Measurements from ENCODE around the gene CARMIL1.
A peak's percentile ranks its signal among the peaks of the same experiment; 100 is the strongest.

CARMIL1 gene

GRCh38 chr6:25489399-25489798, 210.2 kb downstream of the CARMIL1 start:
- no peak for DNase-seq (ENCODE audit: low read depth)
- no peak overlapping the region for H3K4me3 ChIP-seq (ENCODE audit: low read length)
- TF ChIP-seq, protein P1, sequence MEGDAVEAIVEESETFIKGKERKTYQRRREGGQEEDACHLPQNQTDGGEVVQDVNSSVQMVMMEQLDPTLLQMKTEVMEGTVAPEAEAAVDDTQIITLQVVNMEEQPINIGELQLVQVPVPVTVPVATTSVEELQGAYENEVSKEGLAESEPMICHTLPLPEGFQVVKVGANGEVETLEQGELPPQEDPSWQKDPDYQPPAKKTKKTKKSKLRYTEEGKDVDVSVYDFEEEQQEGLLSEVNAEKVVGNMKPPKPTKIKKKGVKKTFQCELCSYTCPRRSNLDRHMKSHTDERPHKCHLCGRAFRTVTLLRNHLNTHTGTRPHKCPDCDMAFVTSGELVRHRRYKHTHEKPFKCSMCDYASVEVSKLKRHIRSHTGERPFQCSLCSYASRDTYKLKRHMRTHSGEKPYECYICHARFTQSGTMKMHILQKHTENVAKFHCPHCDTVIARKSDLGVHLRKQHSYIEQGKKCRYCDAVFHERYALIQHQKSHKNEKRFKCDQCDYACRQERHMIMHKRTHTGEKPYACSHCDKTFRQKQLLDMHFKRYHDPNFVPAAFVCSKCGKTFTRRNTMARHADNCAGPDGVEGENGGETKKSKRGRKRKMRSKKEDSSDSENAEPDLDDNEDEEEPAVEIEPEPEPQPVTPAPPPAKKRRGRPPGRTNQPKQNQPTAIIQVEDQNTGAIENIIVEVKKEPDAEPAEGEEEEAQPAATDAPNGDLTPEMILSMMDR (conservative IDR thresholded peaks at IDR 0.05; ENCODE audit: low read depth, low read length), result no peak

GRCh38 chr6:25490018-25490801, 211.0 kb downstream of the CARMIL1 start:
- TF ChIP-seq, protein P1 (conservative IDR thresholded peaks at IDR 0.05; ENCODE audit: low read depth, low read length), result peak; percentile 89
- no peak for DNase-seq (ENCODE audit: low read depth)
- no peak overlapping the region for H3K4me3 ChIP-seq (ENCODE audit: low read length)

GRCh38 chr6:25492951-25493350, 213.8 kb downstream of the CARMIL1 start:
- TF ChIP-seq, protein P1 (conservative IDR thresholded peaks at IDR 0.05; ENCODE audit: low read depth, low read length), result no peak
- no peak for DNase-seq (ENCODE audit: low read depth)
- H3K4me3 ChIP-seq (ENCODE audit: low read length), result no peak overlapping the region

GRCh38 chr6:25494469-25494868, 215.3 kb downstream of the CARMIL1 start:
- no peak for DNase-seq (ENCODE audit: low read depth)
- no peak overlapping the region for H3K4me3 ChIP-seq (ENCODE audit: low read length)
- TF ChIP-seq, protein P1 (conservative IDR thresholded peaks at IDR 0.05; ENCODE audit: low read depth, low read length), result no peak

- TF ChIP-seq, protein P1 (conservative IDR thresholded peaks at IDR 0.05; ENCODE audit: low read depth, low read length), result no peak
- no peak overlapping the region for H3K4me3 ChIP-seq (ENCODE audit: low read length)
- no peak for DNase-seq (ENCODE audit: low read depth)
These were observed 218.3 kb downstream of the CARMIL1 start for GRCh38 chr6:25497383-25498040.

- TF ChIP-seq, protein P1 (conservative IDR thresholded peaks at IDR 0.05; ENCODE audit: low read depth, low read length), result no peak
- no peak overlapping the region for H3K4me3 ChIP-seq (ENCODE audit: low read length)
- no peak for DNase-seq (ENCODE audit: low read depth)
These were observed 219.3 kb downstream of the CARMIL1 start for GRCh38 chr6:25498505-25498904.
